ENCODE data around the gene NLK. TPM values are rescaled to one million over a fixed set of nuclear protein-coding genes. Genes with fewer than 3 reads are reported as not detected.

Gene NLK
- total and polyA plus RNA-seq, 7 donors, result 9.3 to 17.1 (median 15.0) TPM

GRCh38 chr17:28174352-28175046 lies 132.0 kb downstream of the NLK start:
- Histone ChIP-seq H3K4me1 (peaks cover 0 to 23% (median 4%) of the 10 kb centered on the region in 4 donors), H3K27me3 (no peaks in the 10 kb centered on the region), H3K4me3 (no peak overlapping the region), H3K27ac (no peak overlapping the region), H3K36me3 (peaks cover 0 to 14% (median 0%) of the 10 kb centered on the region in 4 donors), H3K9me3 (no peaks in the 10 kb centered on the region)
- TF ChIP-seq POLR2A (IDR thresholded peaks at IDR 0.05) (no peak), CTCF (IDR thresholded peaks at IDR 0.05) (no peak), EP300 (IDR thresholded peaks at IDR 0.05) (no peak), POLR2AphosphoS5 (IDR thresholded peaks at IDR 0.05) (no peak)
- intact Hi-C loops (cut with DNase I), result no loop called here
- no peak for DNase-seq
- WGBS, 2 donors, result 52 to 85% methylated on average over 5 of the region's 5 CpGs

GRCh38 chr17:28177351-28177750 lies 134.9 kb downstream of the NLK start:
- no peak for DNase-seq
- Histone ChIP-seq H3K27me3 (no peaks in the 10 kb centered on the region), H3K4me3 (no peak overlapping the region), H3K9me3 (no peaks in the 10 kb centered on the region), H3K4me1 (peaks cover 0 to 13% (median 4%) of the 10 kb centered on the region in 4 donors), H3K36me3 (peaks cover 0 to 7% (median 0%) of the 10 kb centered on the region in 4 donors), H3K27ac (no peak overlapping the region)
- WGBS, 2 donors, result 89 to 93% methylated on average over 2 of the region's 2 CpGs
- TF ChIP-seq POLR2A (IDR thresholded peaks at IDR 0.05), result no peak
- TF ChIP-seq CTCF (IDR thresholded peaks at IDR 0.05), result no peak
- TF ChIP-seq EP300 (IDR thresholded peaks at IDR 0.05), result no peak
- no peak for TF ChIP-seq POLR2AphosphoS5 (IDR thresholded peaks at IDR 0.05)
- intact Hi-C loops (cut with DNase I), result no loop called here

- no peak for TF ChIP-seq POLR2A (IDR thresholded peaks at IDR 0.05)
- no peak for TF ChIP-seq POLR2AphosphoS5 (IDR thresholded peaks at IDR 0.05)
- no peak for TF ChIP-seq CTCF (IDR thresholded peaks at IDR 0.05)
- TF ChIP-seq EP300 (IDR thresholded peaks at IDR 0.05), result no peak
- Histone ChIP-seq H3K27ac (no peak overlapping the region), H3K27me3 (no peaks in the 10 kb centered on the region), H3K36me3 (no peaks in the 10 kb centered on the region), H3K9me3 (no peaks in the 10 kb centered on the region), H3K4me3 (no peak overlapping the region), H3K4me1 (peaks cover 0 to 4% (median 1%) of the 10 kb centered on the region in 4 donors)
- no peak for DNase-seq
- intact Hi-C loops (cut with DNase I), result no loop called here
- 91 to 96% methylated on average over 3 of the region's 3 CpGs for WGBS, 2 donors
Measured at GRCh38 chr17:28178800-28179199, 136.3 kb downstream of the NLK start.

GRCh38 chr17:28180449-28180848 lies 138.0 kb downstream of the NLK start:
- Histone ChIP-seq H3K9me3 (no peaks in the 10 kb centered on the region), H3K36me3 (peaks cover 0 to 6% (median 0%) of the 10 kb centered on the region in 4 donors), H3K27me3 (no peaks in the 10 kb centered on the region), H3K27ac (no peak overlapping the region), H3K4me1 (no peaks in the 10 kb centered on the region), H3K4me3 (no peak overlapping the region)
- WGBS, 2 donors, result 13 to 52% methylated on average over 1 of the region's 1 CpG
- intact Hi-C loops (cut with DNase I), result no loop called here
- TF ChIP-seq CTCF (IDR thresholded peaks at IDR 0.05) (no peak), EP300 (IDR thresholded peaks at IDR 0.05) (no peak), POLR2A (IDR thresholded peaks at IDR 0.05) (no peak)
- DNase-seq, result no peak

GRCh38 chr17:28181568-28181967 lies 139.1 kb downstream of the NLK start:
- DNase-seq, result no peak
- Histone ChIP-seq H3K36me3 (peaks cover 0 to 18% (median 0%) of the 10 kb centered on the region in 4 donors), H3K4me3 (no peak overlapping the region), H3K27ac (no peak overlapping the region), H3K9me3 (no peaks in the 10 kb centered on the region), H3K4me1 (no peaks in the 10 kb centered on the region), H3K27me3 (no peaks in the 10 kb centered on the region)
- intact Hi-C loops (cut with DNase I), result no loop called here
- TF ChIP-seq CTCF (IDR thresholded peaks at IDR 0.05), result no peak
- TF ChIP-seq POLR2AphosphoS5 (IDR thresholded peaks at IDR 0.05), result no peak
- no peak for TF ChIP-seq EP300 (IDR thresholded peaks at IDR 0.05)
- no peak for TF ChIP-seq POLR2A (IDR thresholded peaks at IDR 0.05)
- 95 to 96% methylated on average over 9 of the region's 9 CpGs for WGBS, 2 donors

Data from sigmoid colon (tissue), 7 donors.